Activated CD8-positive, alpha-beta T cell treated with anti-CD3 and anti-CD28 coated beads for 36 hours (primary cell): Measurements from ENCODE around the gene PDZD2. TPM values are rescaled to one million over a fixed set of nuclear protein-coding genes. Genes with fewer than 3 reads are reported as not detected.

Source experiments
- ATAC-seq: fragments of 200-7000 bp; cut with Tn5 transposase; one replicate; pipeline ENCODE4 v1.10.0; 2021; ENCODE audit warnings: mild to moderate bottlenecking, moderate library complexity
- CTCF ChIA-PET: fragments of 350-600 bp; sonication (Branson Sonifier 250); formaldehyde crosslinking; loops from one replicate; lab custom pipeline; 2021; ENCODE audit warnings: antibody characterized with exemption; lab: Charles Lee
- POLR2A ChIA-PET: fragments of 350-600 bp; sonication (Branson Sonifier 250); formaldehyde crosslinking; loops from one replicate; lab custom pipeline; 2021; ENCODE audit warnings: antibody characterized with exemption; lab: Charles Lee
- DNase-seq: peaks from one replicate; pipeline ENCODE4 v3.0.0-alpha.2; 2020
- H3K27ac Mint-ChIP-seq: one replicate; pipeline ENCODE4 v1.8.0; 2021; ENCODE audit warnings: mild to moderate bottlenecking, mixed read lengths
- H3K27me3 Mint-ChIP-seq: one replicate; pipeline ENCODE4 v1.8.0; 2021; ENCODE audit warnings: mixed read lengths
- H3K36me3 Mint-ChIP-seq: one replicate; pipeline ENCODE4 v1.8.0; 2021; ENCODE audit warnings: low read depth, mixed read lengths
- H3K4me1 Mint-ChIP-seq: one replicate; pipeline ENCODE4 v1.8.0; 2021; ENCODE audit warnings: low read depth, mixed read lengths
- H3K4me3 Mint-ChIP-seq: one replicate; pipeline ENCODE4 v1.8.0; 2021; ENCODE audit warnings: mild to moderate bottlenecking, moderate library complexity, mixed read lengths
- H3K9me3 Mint-ChIP-seq: one replicate; pipeline ENCODE4 v1.8.0; 2021; ENCODE audit warnings: mixed read lengths
- intact Hi-C: fragments of 100-400 bp; cut with micrococcal nuclease; formaldehyde crosslinking; loops from one replicate; pipeline ENCODE4 v1.10.0; 2022
- total RNA-seq, 2 experiments: library from RNA; stranded (reverse); gene quantifications; one replicate each; pipeline ENCODE4 v1.2.3, GENCODE V29; 2021
- TF ChIP-seq, protein P1 (sequence below): fragments of 200-600 bp; IDR thresholded peaks from one replicate; pipeline ENCODE4 v1.8.0; 2022; ENCODE audit warnings: antibody characterized with exemption, mild to moderate bottlenecking

The PDZD2 gene
- total RNA-seq, 2 experiments from 2014 or later: not detected

DNA sequence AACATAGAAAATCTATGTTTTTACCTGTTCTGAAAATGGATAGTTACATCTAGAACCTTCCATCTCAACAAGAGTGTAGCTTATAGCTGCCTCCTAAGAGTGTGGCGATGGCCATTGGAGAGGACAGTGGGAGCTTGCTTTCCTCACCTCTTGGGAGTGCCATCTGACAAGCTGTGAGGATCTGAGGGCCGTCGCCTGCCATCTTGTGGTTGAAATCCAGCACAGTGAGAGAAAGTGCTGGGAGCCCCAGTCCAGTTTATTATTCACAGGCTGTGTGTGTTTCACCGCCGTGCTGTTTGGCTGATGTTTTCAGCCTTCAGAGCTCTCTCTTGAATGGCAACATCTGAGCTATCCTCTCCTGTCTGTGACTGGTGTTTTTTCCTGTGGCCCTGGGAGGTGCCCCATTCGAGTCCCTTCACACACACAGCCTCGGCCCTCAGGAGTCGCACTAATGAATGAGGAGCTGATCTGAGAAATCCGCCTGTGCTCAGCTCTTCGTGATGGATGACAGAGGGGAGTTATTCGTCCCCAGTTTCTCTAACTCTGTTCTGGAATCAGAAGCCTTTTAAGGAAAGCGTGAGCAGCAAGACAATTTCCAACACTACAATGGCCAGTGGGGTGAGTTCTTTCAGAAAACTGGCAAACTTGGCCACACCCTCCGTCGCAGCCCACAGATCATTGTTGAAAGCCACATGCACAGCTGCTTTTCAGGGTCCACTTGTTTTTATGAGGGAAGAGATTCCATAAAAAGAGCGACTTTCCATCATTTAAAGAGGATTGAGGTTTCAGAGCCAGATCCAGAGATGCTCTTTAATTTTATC lies 170.3 kb downstream of the PDZD2 start:
- Mint-ChIP-seq H3K9me3 (no peaks in the 10 kb centered on the region), H3K27ac (no peak overlapping the region), H3K4me3 (no peak overlapping the region), H3K36me3 (no peaks in the 10 kb centered on the region), H3K27me3 (peaks cover 2% of the 10 kb centered on the region), H3K4me1 (no peaks in the 10 kb centered on the region)
- POLR2A ChIA-PET: no interaction called here
- intact Hi-C loops: loop anchor here (2.0 kb wide), 1 partner anchor 228 kb away; no protein-coding TSS in a partner anchor
- CTCF ChIA-PET: interaction anchor here (0.6 to 1.2 kb wide), 3 partner anchors 18 to 284 kb away, joined by 3 to 4 read pairs (median 3); no protein-coding TSS in a partner anchor
- ATAC-seq (no peak), DNase-seq (peak; percentile 49)
- TF ChIP-seq, protein P1, sequence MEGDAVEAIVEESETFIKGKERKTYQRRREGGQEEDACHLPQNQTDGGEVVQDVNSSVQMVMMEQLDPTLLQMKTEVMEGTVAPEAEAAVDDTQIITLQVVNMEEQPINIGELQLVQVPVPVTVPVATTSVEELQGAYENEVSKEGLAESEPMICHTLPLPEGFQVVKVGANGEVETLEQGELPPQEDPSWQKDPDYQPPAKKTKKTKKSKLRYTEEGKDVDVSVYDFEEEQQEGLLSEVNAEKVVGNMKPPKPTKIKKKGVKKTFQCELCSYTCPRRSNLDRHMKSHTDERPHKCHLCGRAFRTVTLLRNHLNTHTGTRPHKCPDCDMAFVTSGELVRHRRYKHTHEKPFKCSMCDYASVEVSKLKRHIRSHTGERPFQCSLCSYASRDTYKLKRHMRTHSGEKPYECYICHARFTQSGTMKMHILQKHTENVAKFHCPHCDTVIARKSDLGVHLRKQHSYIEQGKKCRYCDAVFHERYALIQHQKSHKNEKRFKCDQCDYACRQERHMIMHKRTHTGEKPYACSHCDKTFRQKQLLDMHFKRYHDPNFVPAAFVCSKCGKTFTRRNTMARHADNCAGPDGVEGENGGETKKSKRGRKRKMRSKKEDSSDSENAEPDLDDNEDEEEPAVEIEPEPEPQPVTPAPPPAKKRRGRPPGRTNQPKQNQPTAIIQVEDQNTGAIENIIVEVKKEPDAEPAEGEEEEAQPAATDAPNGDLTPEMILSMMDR: peak; percentile 32

DNA sequence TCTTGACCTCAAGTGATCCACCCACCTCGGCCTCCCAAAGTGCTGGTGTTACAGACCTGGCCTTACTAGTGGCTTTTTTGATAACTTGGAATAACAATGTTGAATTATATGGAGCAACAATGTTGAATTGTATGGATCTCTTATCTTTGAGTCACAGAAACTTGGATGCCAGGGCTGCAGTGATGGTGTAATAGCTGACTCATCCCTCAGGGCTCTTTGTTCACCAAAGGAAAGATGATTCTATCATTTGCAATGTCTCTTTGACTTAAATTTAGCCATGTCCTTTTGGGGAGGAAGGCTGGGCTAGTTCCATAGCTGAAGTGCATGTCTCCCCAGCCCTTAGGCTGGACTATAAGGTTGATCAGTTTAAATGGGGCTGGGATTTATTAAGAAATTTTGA lies 172.3 kb downstream of the PDZD2 start:
- no peaks in the 10 kb centered on the region for H3K4me1 Mint-ChIP-seq
- ChIA-PET POLR2A (no interaction called here), CTCF (interaction anchor here (1.5 kb wide), 1 partner anchor 16 kb away, joined by 4 read pairs; no protein-coding TSS in a partner anchor)
- peaks cover 2% of the 10 kb centered on the region for H3K27me3 Mint-ChIP-seq
- TF ChIP-seq, protein P1: no peak
- no peak for ATAC-seq
- intact Hi-C loops: no loop called here
- H3K4me3 Mint-ChIP-seq: no peak overlapping the region
- no peak overlapping the region for H3K27ac Mint-ChIP-seq
- no peaks in the 10 kb centered on the region for H3K36me3 Mint-ChIP-seq
- DNase-seq: no peak
- no peaks in the 10 kb centered on the region for H3K9me3 Mint-ChIP-seq

DNA sequence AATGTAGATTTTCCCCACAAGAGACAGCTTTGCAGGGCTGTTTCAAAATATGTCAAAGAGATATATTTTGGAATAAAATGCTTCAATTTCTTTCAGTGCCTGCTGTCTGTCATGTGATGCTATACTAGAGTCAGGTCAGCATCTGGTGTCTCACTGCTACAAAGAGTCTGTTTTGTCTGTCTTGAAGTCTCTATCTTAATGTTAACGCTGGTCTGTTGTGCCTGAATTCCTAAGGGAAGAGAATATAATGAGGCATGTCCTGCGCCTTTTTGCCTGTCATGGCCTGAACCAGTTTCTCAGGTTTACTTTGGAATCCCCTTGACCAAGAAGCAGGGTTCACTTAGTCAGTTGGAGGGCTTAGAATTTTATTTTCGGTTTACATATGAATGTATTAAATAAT lies 176.4 kb downstream of the PDZD2 start:
- DNase-seq (no peak), ATAC-seq (no peak)
- ChIA-PET CTCF (no interaction called here), POLR2A (no interaction called here)
- intact Hi-C loops: no loop called here
- Mint-ChIP-seq H3K9me3 (no peaks in the 10 kb centered on the region), H3K36me3 (no peaks in the 10 kb centered on the region), H3K27me3 (no peaks in the 10 kb centered on the region), H3K4me3 (no peak overlapping the region), H3K27ac (no peak overlapping the region), H3K4me1 (no peaks in the 10 kb centered on the region)
- TF ChIP-seq, protein P1: no peak

DNA sequence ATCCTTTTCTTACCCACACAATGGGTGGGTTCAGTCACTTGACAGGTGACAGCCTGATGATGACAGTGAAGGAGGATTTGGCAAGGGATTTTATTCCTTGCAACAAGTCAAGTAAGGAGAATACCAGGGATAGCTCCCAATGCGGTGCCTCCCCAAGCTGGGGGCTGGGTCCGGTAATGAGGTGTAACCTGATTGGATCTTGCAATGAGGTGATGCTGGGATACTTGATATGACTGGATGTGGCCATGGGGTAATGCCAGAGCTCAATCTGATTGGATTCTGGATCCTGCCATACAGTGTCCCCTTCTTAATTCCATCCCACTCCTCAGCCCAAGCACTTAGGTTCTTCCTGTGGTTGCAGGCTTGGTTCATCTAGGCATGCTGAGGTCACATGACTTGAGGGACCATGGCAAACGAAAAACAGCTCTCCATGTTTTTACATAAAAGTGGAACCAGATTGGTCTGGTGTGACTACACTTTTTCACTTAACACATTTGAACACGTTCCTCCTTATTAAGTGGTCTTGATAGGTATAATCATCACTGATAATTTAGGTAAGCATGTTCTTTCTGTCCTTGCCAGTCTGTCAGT lies 181.1 kb downstream of the PDZD2 start:
- CTCF ChIA-PET: no interaction called here
- Mint-ChIP-seq H3K27ac (no peak overlapping the region), H3K36me3 (no peaks in the 10 kb centered on the region), H3K27me3 (peaks cover 11% of the 10 kb centered on the region), H3K4me1 (no peaks in the 10 kb centered on the region), H3K4me3 (no peak overlapping the region), H3K9me3 (no peaks in the 10 kb centered on the region)
- ATAC-seq (no peak), DNase-seq (no peak)
- POLR2A ChIA-PET: no interaction called here
- intact Hi-C loops: no loop called here
- TF ChIP-seq, protein P1: no peak

DNA sequence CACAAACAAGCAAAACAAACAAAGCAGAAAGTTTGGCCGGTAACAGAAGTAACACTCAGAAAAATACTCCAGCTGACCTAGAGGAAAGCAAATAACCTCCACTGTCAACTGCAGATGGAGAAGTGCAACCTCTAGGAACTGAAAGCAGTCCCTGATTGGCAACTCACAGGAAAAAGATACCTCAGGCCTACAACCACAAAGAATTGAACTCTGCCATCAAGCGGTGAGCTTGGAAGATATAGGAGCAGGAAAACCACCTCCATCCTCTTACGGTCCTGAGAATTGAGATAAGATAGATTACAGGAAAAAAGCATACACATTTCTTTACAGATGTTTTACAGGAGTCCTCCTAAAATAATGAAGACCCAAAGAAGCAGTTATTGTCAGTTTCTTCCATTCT lies 184.5 kb downstream of the PDZD2 start:
- DNase-seq: no peak
- peaks cover 5% of the 10 kb centered on the region for H3K9me3 Mint-ChIP-seq
- POLR2A ChIA-PET: no interaction called here
- intact Hi-C loops: no loop called here
- no peak for ATAC-seq
- H3K4me1 Mint-ChIP-seq: peaks cover 3% of the 10 kb centered on the region
- H3K36me3 Mint-ChIP-seq: no peaks in the 10 kb centered on the region
- H3K27ac Mint-ChIP-seq: no peak overlapping the region
- CTCF ChIA-PET: interaction anchor here (1.4 to 4.3 kb wide), 4 partner anchors 230 to 270 kb away, joined by 3 to 40 read pairs (median 18); no protein-coding TSS in a partner anchor
- H3K4me3 Mint-ChIP-seq: no peak overlapping the region
- TF ChIP-seq, protein P1: no peak
- H3K27me3 Mint-ChIP-seq: peaks cover 12% of the 10 kb centered on the region
